ENCODE measurements around the gene TRABD2B.
A peak's percentile ranks its signal among the peaks of the same experiment; 100 is the strongest.

TRABD2B gene

GRCh38 chr1:48044311-48044710 lies 47.1 kb upstream of the TRABD2B start:
- ChIA-PET CTCF (interaction anchor here (0.9 to 5.3 kb wide), 3 partner anchors 9 to 20 kb away, joined by 3 to 39 read pairs (median 4); no protein-coding TSS in a partner anchor), POLR2A (no interaction called here)
- TF ChIP-seq SCRT2 (tag by site-specific recombination; IDR thresholded peaks at IDR 0.05) (peak; percentile 46), OVOL3 (tag by site-specific recombination; IDR thresholded peaks at IDR 0.05) (no peak)
- TF ChIP-seq, protein P1, sequence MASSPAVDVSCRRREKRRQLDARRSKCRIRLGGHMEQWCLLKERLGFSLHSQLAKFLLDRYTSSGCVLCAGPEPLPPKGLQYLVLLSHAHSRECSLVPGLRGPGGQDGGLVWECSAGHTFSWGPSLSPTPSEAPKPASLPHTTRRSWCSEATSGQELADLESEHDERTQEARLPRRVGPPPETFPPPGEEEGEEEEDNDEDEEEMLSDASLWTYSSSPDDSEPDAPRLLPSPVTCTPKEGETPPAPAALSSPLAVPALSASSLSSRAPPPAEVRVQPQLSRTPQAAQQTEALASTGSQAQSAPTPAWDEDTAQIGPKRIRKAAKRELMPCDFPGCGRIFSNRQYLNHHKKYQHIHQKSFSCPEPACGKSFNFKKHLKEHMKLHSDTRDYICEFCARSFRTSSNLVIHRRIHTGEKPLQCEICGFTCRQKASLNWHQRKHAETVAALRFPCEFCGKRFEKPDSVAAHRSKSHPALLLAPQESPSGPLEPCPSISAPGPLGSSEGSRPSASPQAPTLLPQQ (tag by site-specific recombination; IDR thresholded peaks at IDR 0.05) = no peak
- Histone ChIP-seq H3K36me3 (ENCODE audit: control insufficient read depth in 2 of 2, insufficient read depth in 1 of 2, low read length in 2 of 2) (no peaks in the 10 kb centered on the region), H3K4me1 (ENCODE audit: control insufficient read depth, insufficient read depth, low read length) (peaks cover 11% of the 10 kb centered on the region; the same call in 1 of the 2 replicates), H3K4me3 (ENCODE audit: low read depth, low read length) (no peak overlapping the region), H3K9me3 (ENCODE audit: control insufficient read depth, insufficient read depth, low read depth, low read length) (no peaks in the 10 kb centered on the region), H3K27ac (ENCODE audit: extremely low read depth, low read depth, low read length) (no peak overlapping the region)

GRCh38 chr1:48043622-48044021 lies 46.4 kb upstream of the TRABD2B start:
- POLR2A ChIA-PET = interaction anchor here (1.0 kb wide), 1 partner anchor 9 kb away, joined by 4 read pairs; no protein-coding TSS in a partner anchor
- Histone ChIP-seq H3K4me1 (ENCODE audit: control insufficient read depth, insufficient read depth, low read length) (peaks cover 18% of the 10 kb centered on the region), H3K36me3 (ENCODE audit: control insufficient read depth in 2 of 2, insufficient read depth in 1 of 2, low read length in 2 of 2) (no peaks in the 10 kb centered on the region), H3K4me3 (ENCODE audit: low read depth, low read length) (no peak overlapping the region), H3K9me3 (ENCODE audit: control insufficient read depth, insufficient read depth, low read depth, low read length) (no peaks in the 10 kb centered on the region), H3K27ac (ENCODE audit: extremely low read depth, low read depth, low read length) (no peak overlapping the region)
- CTCF ChIA-PET = interaction anchor here (0.7 to 5.3 kb wide), 4 partner anchors 8 to 853 kb away, joined by 3 to 39 read pairs (median 6); partner anchors contain the start of gene TRABD2B
- TF ChIP-seq ZNF350 (tag by site-specific recombination; IDR thresholded peaks at IDR 0.05) (no peak), ZNF549 (tag by site-specific recombination; IDR thresholded peaks at IDR 0.05) (no peak), ZNF629 (tag by site-specific recombination; IDR thresholded peaks at IDR 0.05) (no peak), ZNF302 (tag by site-specific recombination; IDR thresholded peaks at IDR 0.05; ENCODE audit: low read depth) (no peak), SETDB1 (IDR thresholded peaks at IDR 0.05; ENCODE audit: insufficient read length, low read length) (no peak), GFI1B (tag by site-specific recombination; IDR thresholded peaks at IDR 0.05) (no peak; the same call in 1 of the 2 replicates), GLIS1 (tag by site-specific recombination; IDR thresholded peaks at IDR 0.05) (0 out of 2 replicates have a peak, but pooled peaks have one; percentile 7), ZIC2 (tag by site-specific recombination; IDR thresholded peaks at IDR 0.05) (peak; percentile 50), ZBTB1 (tag by site-specific recombination; IDR thresholded peaks at IDR 0.05) (no peak), ZNF514 (tag by site-specific recombination; IDR thresholded peaks at IDR 0.05) (no peak), ZNF449 (tag by site-specific recombination; IDR thresholded peaks at IDR 0.05) (no peak), ZNF26 (tag by site-specific recombination; IDR thresholded peaks at IDR 0.05) (no peak), ZNF768 (tag by site-specific recombination; IDR thresholded peaks at IDR 0.05) (no peak), ZNF585B (tag by site-specific recombination; IDR thresholded peaks at IDR 0.05) (no peak)
- TF ChIP-seq, protein P2, sequence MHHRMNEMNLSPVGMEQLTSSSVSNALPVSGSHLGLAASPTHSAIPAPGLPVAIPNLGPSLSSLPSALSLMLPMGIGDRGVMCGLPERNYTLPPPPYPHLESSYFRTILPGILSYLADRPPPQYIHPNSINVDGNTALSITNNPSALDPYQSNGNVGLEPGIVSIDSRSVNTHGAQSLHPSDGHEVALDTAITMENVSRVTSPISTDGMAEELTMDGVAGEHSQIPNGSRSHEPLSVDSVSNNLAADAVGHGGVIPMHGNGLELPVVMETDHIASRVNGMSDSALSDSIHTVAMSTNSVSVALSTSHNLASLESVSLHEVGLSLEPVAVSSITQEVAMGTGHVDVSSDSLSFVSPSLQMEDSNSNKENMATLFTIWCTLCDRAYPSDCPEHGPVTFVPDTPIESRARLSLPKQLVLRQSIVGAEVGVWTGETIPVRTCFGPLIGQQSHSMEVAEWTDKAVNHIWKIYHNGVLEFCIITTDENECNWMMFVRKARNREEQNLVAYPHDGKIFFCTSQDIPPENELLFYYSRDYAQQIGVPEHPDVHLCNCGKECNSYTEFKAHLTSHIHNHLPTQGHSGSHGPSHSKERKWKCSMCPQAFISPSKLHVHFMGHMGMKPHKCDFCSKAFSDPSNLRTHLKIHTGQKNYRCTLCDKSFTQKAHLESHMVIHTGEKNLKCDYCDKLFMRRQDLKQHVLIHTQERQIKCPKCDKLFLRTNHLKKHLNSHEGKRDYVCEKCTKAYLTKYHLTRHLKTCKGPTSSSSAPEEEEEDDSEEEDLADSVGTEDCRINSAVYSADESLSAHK (tag by site-specific recombination; IDR thresholded peaks at IDR 0.05) = no peak
- TF ChIP-seq, protein P3, sequence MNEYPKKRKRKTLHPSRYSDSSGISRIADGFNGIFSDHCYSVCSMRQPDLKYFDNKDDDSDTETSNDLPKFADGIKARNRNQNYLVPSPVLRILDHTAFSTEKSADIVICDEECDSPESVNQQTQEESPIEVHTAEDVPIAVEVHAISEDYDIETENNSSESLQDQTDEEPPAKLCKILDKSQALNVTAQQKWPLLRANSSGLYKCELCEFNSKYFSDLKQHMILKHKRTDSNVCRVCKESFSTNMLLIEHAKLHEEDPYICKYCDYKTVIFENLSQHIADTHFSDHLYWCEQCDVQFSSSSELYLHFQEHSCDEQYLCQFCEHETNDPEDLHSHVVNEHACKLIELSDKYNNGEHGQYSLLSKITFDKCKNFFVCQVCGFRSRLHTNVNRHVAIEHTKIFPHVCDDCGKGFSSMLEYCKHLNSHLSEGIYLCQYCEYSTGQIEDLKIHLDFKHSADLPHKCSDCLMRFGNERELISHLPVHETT (tag by site-specific recombination; IDR thresholded peaks at IDR 0.05) = no peak
